ENCODE data around the gene TRAPPC3L.
A peak's percentile ranks its signal among the peaks of the same experiment; 100 is the strongest.

Gene TRAPPC3L

GRCh38 chr6:116545651-116546050, at the start of gene TRAPPC3L:
Gene TRAPPC3L (minus strand): TSS chr6:116545684. CDS start chr6:116545514, 170 bp downstream.
- DNase-seq (ENCODE audit: low read depth in 3 of 3) = no peak

- DNase-seq (ENCODE audit: low read depth in 3 of 3) = no peak
Observed at GRCh38 chr6:116595247-116595646, 49.8 kb upstream of the TRAPPC3L start.

DNA sequence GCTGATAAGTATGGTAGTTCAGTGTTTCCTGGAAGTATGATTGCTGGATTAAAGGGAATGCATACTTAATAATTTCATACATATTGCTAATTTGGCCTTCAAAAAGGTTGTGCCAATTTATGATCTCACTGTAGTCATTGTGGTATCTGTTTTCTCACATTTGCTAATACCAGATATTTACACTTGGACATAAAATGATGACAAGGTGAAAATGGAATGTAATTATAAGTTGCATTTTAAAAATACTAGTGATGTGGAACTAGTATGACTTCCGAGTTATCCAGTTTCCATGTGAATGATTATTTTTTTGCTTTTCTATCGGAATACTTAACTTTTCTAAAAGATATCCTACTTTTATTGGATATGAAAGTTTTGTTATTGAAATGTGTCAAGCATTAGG, 41.3 kb upstream of the TRAPPC3L start:
- no peak for DNase-seq (ENCODE audit: low read depth in 3 of 3)

DNA sequence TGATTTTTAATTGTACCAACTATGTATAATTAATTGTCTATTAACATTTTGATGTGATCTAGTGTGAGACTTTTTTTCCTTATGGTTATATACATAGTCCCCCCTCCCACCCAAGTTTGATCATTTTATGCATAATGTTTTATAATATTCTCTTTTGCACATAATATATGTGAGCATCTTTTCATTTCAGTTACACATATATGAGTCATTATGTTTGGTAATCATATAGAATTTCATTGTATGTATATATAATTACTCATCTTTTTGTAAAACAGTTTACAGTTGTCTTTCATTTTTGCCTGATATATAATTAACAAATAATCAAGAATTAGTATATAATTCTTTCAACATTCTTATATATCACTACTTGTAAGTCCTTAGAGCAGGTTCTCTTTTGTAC, 40.8 kb upstream of the TRAPPC3L start:
- DNase-seq (ENCODE audit: low read depth in 3 of 3) = no peak

DNA sequence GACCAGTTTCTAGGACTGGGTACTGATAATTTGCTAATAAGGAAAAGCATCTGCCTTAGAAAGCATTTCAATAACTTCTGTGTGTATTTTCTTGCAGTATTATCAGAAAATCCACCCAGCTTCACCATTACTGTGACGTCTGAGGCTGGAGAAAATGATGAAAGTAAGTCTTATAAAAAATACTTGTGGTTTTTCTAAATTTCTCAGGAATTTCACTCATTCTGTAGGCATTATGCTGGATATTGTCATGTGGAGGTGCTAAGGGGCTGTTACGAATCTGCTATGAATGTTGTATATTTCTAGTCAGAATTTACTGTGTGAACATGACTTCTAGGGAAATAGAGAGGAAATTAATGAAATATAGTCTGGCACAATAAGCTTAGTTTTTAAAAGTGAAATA, 34.7 kb upstream of the TRAPPC3L start:
- DNase-seq (ENCODE audit: low read depth in 3 of 3) = no peak

DNA sequence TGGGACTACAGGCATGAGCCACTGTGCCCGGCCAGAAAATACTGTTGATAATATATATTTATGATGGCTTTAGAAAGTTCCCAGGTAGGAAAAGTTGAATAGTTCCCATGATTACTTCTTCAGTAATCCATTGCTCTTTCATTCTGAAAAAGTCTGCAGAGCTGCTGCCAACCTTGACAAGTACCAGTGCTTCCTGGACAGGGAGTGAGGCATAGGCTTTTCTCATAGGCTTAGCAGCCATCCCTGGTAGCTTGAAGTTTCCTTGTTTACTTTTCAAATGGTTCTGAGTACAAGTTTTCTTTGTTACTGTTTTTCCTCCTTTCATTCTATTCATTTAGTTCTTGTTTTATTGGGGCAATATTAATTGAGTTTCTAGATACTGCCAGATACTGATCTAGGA, 33.7 kb upstream of the TRAPPC3L start:
- DNase-seq (ENCODE audit: low read depth in 3 of 3) = no peak

DNA sequence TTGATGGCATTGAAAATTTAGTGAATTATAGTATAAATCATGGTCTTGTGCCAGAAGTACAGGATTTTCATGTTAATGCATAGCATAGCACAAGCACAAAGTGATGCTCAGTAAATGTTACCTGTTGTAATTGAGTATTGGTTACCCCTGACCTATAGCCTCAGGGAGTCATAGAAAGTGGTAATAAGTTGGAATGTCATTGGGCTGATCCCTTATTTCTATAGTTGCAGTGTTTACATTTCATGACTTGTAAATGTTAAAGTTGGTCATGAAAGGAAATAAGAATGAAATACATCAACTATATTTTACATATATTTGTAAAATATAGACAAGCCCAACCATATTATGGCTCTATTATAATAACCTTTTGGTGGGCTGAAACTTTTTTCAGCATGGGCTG, 32.9 kb upstream of the TRAPPC3L start:
- no peak for DNase-seq (ENCODE audit: low read depth in 3 of 3)

DNA sequence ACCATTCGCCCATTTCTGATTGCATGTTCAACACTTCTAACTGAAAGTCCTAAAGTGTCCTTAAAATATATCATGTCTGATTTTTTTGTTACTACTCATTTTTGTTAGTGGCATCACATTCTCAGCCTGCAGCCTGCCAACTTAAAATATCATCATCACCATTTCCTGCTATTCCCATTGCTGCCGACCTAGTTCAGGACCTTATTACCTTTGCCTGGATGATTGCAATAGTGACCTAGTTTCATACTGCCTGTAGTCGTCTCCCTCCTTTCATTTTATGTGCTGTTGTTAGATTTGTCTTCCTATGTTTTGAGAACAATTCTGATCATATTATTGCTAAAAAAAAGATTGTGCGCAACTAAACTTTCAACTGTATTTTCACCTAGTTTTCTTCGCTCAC, 32.0 kb upstream of the TRAPPC3L start:
- DNase-seq (ENCODE audit: low read depth in 3 of 3) = no peak

DNA sequence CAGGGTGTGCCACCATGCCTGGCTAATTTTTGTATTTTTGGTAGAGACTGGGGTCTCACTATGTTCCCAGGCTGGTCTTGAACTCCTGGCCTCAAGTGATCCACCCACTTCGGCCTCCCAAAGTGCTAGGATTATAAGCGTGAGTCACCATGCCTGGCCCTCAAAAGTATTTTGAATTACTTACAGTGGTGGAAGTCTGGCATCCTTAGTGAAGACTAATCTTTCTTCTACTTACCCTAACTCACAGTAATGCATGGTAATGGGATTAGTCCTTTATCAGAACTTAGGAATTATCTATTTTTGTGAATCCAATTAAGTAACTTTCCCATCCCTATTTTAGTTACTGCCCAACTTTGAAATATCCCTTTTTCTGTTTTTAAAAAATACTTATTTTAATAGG, 29.7 kb upstream of the TRAPPC3L start:
- no peak for DNase-seq (ENCODE audit: low read depth in 3 of 3)

- DNase-seq (ENCODE audit: low read depth in 3 of 3) = no peak
Observed at GRCh38 chr6:116572162-116572561, 26.7 kb upstream of the TRAPPC3L start.

DNA sequence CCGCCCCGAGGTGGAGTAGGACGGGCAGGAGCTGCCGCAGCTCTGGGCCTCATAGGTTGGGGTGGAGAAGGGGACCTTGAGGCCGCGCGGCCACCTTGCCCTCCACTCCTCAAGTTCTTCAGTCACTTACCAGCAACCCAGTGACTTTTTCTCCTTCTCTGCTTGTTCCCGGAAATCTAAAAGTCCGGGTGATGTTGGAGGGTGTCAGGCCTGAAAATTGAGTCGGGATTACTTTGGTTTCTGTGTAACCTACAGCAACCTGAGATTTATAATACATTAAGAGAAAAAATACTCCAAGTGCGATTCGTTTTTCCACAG, 26.2 kb upstream of the TRAPPC3L start:
- no peak for DNase-seq (ENCODE audit: low read depth in 3 of 3)

DNA sequence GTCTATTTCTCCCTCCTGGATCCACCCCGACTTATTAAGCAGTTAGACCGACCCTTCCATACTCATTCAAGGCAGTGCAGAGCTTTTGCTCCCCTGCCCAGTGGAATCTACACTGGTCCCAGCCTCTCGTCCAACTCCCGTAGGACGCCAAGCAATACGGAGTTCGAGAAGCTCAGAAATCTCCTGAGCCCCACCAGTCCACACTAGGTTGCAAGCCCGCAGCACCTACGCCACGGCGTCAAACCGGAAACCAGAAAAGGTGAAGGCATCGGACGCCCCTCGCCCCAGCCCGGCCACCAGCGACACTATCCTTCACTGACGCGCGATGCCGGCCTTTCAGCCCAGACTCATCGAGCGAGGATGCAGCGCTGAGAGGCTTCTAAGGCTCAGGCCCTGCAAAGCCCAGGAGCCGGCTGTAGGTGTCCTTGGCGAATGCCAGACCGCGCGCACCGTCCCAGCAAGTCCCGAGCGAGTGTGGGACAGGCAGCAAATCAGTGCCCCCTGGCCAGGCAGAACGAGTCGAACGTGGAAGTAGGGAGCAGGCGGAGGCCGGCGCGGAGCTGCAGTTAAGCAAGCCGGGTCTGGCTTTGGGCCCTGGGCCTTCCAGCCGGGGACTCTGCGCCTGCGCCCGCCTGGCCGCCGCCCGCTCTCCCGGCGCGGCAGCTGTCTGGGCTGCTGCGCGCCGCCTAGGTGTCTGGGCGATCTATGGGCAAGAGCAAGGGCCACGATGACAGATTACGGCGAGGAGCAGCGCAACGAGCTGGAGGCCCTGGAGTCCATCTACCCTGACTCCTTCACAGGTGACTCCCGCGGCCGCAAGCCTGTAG, 25.6 kb upstream of the TRAPPC3L start, which contains the start of gene RWDD1:
RWDD1 (plus strand) TSS at position 649 of the 827 bp plus-strand sequence; CDS start at position 728, 79 bp downstream.
- DNase-seq (ENCODE audit: low read depth in 3 of 3) = peak; percentile 95 to 97 (median 97)

DNA sequence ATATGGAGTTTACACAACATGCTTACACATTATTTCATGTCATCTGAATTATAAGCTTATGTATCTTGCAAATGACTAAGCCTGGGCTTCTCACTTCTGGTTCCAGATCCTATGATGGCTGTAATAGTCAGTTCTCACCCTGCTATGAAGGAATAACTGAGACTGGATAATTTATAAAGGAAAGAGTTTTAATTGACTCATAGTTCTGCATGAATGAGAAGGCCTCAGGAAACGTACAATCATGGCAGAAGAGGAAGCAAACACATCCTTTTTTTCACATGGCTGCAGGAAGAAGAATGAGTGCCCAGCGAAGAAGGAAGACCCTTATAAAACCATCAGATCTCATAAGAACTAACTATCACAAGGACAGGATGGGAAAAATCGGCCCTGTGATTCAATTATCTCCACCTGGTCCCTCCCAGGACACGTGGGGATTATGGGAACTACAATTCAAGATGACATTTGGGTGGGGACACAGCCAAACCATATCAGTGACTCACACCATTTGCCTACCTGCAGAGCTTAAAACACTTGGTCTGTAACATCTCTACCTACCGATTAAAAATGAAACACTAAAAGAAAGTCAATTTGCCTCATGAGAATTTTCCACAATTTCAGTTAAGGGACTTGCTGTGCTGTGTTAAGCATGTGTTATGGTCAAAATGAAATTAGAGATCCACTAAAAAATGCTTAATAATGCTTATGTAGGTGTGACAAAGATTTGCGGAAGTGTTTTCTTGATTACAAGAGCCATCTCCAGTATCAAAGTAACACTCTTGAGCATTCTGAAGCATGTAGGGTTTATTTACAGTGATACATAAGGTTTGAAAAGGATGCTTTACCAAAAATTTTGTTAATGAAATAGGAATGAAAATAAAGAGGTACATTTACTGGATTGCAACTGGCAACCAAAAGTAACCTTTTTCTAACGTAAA, 23.6 kb upstream of the TRAPPC3L start:
- DNase-seq (ENCODE audit: low read depth in 3 of 3) = no peak

DNA sequence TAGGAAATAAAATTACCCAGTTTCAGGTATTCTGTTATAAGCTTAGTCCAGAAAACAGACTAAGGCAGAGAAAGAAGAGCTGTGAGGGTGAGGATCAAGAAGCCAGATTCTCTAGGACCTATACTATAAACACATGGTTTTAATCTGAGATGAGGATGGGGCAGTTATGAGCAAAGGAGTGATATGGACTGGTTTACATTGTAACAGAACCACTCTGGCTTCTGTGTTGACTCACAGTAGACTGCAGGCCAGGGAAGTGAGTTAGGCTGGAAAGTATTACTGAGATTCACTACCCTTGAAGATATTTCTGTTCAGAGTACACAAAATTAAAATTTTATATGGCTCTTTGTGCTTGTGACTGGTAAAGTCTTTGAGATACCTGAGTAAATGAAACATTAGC, 22.6 kb upstream of the TRAPPC3L start:
- no peak for DNase-seq (ENCODE audit: low read depth in 3 of 3)

- peak in 1 of 3 experiments; percentile 12 for DNase-seq (ENCODE audit: low read depth in 3 of 3)
Observed at GRCh38 chr6:116564921-116565872, 19.7 kb upstream of the TRAPPC3L start.

DNA sequence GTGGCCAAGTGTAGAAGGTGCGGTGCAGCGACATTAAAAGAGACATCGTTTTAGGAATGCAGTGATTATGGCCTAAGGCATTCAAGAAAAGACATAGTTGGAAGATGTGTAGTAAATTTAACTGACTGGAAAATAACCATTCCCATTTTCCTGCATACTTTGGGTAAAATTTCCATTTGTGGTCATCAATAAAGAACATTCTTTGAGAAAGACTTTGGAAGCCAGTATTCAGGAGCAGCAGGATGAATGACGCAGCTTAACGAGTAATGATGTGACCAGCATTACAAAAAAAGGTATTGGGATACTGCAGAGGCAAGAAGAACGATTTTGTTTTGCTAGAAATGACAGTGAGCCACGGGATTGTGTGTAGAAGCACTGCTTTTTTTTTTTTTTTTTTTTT, 18.8 kb upstream of the TRAPPC3L start:
- no peak for DNase-seq (ENCODE audit: low read depth in 3 of 3)

- DNase-seq (ENCODE audit: low read depth in 3 of 3) = no peak
Observed at GRCh38 chr6:116563830-116564229, 18.3 kb upstream of the TRAPPC3L start.

DNA sequence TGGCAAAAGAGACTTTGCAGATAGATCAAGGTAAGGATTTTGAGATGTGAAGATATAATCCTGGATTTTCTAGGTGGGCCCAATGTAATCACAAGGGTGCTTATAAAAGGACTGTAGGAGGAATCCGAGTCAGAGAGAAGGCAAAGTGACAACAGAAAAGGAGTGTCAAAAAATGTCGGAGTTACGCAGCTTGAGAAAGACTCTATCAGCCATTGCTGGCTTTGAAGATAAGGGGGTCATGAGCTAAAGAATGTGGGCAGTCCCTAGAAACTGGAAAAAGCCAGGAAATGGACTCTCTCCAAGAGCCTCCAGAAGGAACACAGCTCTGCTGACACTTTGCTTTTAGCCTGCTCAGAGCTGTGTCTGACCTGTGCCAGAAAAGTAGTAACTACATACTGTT, 17.1 kb upstream of the TRAPPC3L start:
- DNase-seq (ENCODE audit: low read depth in 3 of 3) = no peak

DNA sequence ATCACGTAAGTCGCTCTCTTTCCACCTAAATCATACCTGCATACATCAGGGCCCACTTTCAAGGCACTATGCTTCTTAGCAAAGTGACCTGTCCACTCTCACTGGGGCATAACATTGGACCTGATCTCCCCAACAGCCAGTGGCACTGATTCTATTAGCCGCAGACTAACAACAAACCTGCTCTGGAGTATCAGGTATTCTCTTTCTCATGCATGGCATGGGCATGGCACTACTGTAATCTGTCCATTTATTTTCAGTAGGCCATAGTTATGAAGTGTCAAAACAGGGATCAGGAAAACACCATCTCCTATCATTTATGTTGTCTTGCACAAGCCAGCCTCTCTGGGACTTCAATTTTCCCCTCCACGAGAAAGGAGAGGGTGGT, 16.5 kb upstream of the TRAPPC3L start:
- no peak for DNase-seq (ENCODE audit: low read depth in 3 of 3)

- DNase-seq (ENCODE audit: low read depth in 3 of 3) = peak in 2 of 3 experiments; percentile 48 to 63
Observed at GRCh38 chr6:116561377-116562018, 16.0 kb upstream of the TRAPPC3L start.

- DNase-seq (ENCODE audit: low read depth in 3 of 3) = no peak
Observed at GRCh38 chr6:116560130-116560529, 14.6 kb upstream of the TRAPPC3L start.

Data from stimulated activated CD4-positive, alpha-beta T cell treated with anti-CD3 and anti-CD28 coated beads, TNF-alpha, amount 100 ng/mL, for 24 hours (primary cell).